NB4 (cell line): ENCODE results near the gene SLC25A39.

Experiments used
- DNase-seq: peaks from one replicate; pipeline ENCODE4 v3.0.0; 2010; ENCODE audit warnings: low read depth
- H3K4me3 ChIP-seq: one replicate; pipeline ENCODE4 v1.5.1; 2011; ENCODE audit warnings: mild to moderate bottlenecking, low read depth, low read length, moderate library complexity
- MYC ChIP-seq: IDR thresholded peaks from 2 replicates; pipeline ENCODE4 v1.6.1; 2011; ENCODE audit warnings: low read depth, low read length
- POLR2A ChIP-seq: IDR thresholded peaks from 2 replicates; pipeline ENCODE4 v1.6.1; 2011; ENCODE audit warnings: mild to moderate bottlenecking; ENCODE audit not compliant: insufficient read length; ENCODE audit errors: extremely low read depth
- TF ChIP-seq, protein P1 (sequence below): IDR thresholded peaks from one replicate; pipeline ENCODE4 v1.5.1; 2012; ENCODE audit warnings: low read depth, low read length
- TF ChIP-seq, protein P2 (sequence below): IDR thresholded peaks from 2 replicates; pipeline ENCODE4 v1.6.1; 2011; ENCODE audit warnings: low read depth, low read length

SLC25A39 gene

DNA sequence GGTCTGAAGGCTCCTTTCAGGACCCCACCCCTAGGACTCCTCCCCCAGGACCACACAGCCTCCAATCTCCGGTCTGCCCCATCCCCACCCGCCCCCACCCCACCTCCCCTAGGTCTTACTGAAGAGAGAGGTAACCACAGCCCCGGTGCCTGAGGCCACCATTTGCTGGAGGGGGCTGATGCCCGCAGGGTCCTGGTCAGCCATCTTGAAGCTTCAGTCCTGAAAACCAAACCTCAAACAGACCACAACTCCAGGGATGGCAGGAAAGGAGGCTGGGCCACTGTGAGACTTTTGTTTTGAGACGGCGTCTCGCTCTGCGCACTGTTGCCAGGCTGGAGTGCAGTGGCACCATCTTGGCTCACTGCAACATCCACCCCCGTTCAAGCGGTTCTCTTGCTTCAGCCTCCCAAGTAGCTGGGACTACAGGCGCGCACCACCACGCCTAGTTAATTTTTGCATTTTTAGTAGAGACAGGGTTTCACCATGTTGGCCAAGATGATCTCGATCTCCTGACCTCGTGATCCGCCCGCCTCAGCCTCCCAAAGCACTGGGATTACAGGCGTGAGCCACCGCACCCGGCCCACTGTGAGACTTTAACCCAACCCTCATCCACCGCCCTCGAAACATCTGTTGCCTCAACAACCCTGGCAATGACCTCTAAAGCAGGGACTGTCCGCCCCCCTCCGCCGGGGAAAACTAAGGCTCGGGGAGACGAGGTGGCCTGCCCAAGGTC, 1.1 kb downstream of the SLC25A39 start:
- DNase-seq = no peak
- no peak for TF ChIP-seq MYC
- TF ChIP-seq, protein P1, sequence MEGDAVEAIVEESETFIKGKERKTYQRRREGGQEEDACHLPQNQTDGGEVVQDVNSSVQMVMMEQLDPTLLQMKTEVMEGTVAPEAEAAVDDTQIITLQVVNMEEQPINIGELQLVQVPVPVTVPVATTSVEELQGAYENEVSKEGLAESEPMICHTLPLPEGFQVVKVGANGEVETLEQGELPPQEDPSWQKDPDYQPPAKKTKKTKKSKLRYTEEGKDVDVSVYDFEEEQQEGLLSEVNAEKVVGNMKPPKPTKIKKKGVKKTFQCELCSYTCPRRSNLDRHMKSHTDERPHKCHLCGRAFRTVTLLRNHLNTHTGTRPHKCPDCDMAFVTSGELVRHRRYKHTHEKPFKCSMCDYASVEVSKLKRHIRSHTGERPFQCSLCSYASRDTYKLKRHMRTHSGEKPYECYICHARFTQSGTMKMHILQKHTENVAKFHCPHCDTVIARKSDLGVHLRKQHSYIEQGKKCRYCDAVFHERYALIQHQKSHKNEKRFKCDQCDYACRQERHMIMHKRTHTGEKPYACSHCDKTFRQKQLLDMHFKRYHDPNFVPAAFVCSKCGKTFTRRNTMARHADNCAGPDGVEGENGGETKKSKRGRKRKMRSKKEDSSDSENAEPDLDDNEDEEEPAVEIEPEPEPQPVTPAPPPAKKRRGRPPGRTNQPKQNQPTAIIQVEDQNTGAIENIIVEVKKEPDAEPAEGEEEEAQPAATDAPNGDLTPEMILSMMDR = no peak
- peak overlapping the region; percentile 74 for H3K4me3 ChIP-seq

DNA sequence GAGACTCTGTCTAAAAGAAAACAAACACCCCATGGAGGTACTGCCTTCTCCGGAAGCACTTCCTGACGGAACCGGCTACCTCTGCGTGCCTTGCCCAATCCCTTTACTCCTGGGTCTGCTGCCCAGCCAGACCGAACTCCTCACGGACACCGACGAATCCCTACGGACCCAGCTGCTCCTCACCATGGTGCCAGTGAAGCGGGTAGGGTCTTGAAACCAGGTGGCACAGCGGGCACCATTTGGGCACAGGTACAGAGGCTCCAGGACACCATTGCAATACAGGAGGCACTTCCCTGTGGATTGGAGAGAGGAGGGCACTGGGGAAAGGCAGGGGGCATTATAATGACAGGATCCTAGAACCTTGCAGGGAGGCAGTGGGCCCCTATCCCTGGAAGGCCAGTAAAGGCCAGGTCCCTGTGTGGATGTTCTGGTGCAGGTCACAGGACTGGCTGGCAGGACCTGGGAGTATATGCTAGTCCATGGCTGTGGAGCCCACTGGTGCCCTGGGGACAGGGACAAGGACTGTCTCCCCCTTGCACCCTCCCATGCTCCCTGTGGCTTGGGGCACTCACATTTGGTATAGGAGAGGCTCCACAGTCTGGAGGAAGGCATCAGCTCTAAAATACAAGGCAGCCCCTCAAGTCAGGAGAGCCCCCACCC, 2.3 kb downstream of the SLC25A39 start:
- DNase-seq = no peak
- no peak overlapping the region for H3K4me3 ChIP-seq
- TF ChIP-seq, protein P1 = no peak
- no peak for TF ChIP-seq MYC
- TF ChIP-seq POLR2A = no peak
- TF ChIP-seq, protein P2, sequence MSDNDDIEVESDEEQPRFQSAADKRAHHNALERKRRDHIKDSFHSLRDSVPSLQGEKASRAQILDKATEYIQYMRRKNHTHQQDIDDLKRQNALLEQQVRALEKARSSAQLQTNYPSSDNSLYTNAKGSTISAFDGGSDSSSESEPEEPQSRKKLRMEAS = no peak

DNA sequence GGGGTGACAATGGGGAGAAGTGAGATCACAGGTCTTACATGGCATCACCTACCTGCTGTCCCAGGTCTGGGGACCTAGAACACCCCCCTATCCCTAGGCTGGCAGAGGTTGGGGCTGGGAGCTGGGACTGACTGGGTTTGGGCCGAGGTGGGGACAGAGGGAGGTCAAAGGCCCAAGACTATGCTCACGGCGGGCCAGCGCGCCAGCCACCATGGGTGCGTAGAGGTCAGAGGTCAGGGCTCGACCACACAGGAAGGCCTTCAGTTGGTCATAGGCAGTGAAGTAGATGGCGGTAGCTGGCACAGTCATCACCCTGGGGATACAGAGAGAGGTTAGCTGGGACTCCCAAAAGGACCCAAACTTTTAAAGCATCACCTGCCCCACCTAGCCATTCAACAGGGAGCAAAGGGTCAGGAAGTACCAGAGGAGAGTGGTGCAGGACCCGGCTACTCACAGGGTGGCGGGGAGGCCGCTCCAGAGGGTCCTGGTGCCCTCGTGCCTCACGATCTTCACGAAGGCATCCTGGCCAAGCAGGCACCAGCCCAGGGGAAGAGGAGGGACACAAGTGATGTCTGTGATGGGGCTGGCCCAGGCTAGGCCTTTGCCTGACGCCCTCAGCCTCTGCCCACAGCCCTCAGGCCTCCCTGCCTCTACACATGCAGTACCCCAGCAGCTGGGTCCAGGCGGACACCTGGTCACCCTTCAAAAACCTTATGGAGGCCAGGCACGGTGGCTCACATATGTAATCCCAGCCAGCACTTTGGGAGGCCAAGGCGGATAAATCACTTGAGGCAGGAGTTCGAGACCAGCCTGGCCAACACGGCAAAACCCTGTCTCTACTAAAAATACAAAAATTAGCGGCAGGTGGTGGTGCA, 3.1 kb downstream of the SLC25A39 start:
- H3K4me3 ChIP-seq = no peak overlapping the region

DNA sequence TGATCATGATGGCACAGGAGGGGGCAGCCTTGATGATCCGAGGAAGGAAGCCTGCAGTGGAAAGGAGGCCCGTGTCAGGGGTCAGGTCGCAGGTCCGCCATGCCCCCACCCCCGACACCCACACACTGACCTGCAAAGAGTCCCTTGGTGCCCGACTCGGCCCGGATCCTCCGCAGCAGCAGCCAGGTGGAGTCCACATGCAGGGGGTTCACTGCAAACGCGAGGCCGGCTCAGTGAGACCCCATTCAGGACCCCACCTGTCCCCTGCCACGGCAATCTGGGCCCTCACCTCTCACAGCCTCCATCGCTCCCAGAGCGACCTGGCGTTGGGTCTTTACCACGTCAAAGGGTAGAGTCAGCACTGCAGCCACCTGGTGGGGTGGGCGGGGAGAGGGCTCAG, 4.6 kb downstream of the SLC25A39 start:
- no peak overlapping the region for H3K4me3 ChIP-seq
- DNase-seq = no peak
- TF ChIP-seq, protein P2 = no peak
- TF ChIP-seq POLR2A (no peak), MYC (no peak)
- TF ChIP-seq, protein P1 = no peak

More for the DNA sequence above, 3.1 kb downstream of the SLC25A39 start:
- no peak for DNase-seq
- TF ChIP-seq, protein P2 = no peak
- TF ChIP-seq MYC (no peak), POLR2A (no peak)
- TF ChIP-seq, protein P1 = no peak

DNA sequence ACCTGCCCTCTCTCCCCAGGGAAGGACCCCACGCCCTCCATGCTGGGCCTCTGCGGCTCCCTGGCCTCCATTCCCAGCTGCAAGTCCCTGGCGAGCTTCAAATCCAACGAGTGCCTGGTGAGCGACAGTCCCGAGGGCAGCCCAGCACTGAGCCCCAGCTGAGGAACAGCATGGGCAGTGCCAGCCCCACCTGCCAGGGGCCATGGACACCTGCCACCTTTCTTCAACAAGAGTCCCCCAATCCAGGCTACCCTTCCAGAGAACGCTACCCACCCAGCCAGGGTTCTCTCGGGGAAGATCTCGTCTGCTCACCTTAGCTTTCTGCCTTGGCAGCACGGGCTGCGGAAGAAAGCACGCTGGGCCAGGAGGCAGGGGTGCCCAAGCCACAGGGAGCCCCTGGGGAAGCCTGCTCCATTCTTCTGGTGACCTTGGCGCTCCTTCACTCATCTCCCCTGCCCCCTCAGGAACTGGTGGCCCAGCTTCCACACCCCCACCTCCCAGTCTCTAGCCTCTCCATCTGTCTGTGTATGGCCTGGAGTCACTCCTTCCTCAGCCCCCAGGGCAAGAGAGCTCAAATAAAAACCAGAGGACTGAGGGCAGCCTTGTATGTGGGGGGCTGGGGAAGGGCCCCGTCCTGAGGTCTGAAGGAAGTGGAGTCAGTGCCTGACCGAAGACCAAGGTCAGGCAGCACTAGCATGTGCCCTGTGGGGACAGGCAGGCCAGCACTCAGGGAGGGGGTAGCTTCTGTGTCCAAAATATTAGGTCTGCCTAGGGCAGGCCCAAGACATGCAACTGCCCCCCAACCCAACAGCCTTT, 6.3 kb downstream of the SLC25A39 start:
- no peak for DNase-seq
- TF ChIP-seq MYC (no peak), POLR2A (no peak)
- TF ChIP-seq, protein P1 = no peak
- TF ChIP-seq, protein P2 = no peak
- H3K4me3 ChIP-seq = no peak overlapping the region
